ENCODE results near the gene KAT2B. TPM values are rescaled to one million over a fixed set of nuclear protein-coding genes. Genes with fewer than 3 reads are reported as not detected.

KAT2B gene
- total and polyA plus RNA-seq, 4 donors: 7.5 to 58.5 (median 16.3) TPM

GRCh38 chr3:20182206-20182605 is 142.0 kb downstream of the KAT2B start:
- Histone ChIP-seq H3K9me3 (ENCODE audit: control insufficient read depth in 4 of 4, low read length in 3 of 4) (no peaks in the 10 kb centered on the region), H3K4me3 (ENCODE audit: low read depth in 1 of 3, low read length in 3 of 3) (no peak overlapping the region), H3K36me3 (ENCODE audit: control insufficient read depth in 4 of 4, insufficient read depth in 3 of 4, low read depth in 1 of 4, low read length in 3 of 4) (no peaks in the 10 kb centered on the region), H3K27ac (ENCODE audit: low read depth in 1 of 2, low read length in 2 of 2) (no peak overlapping the region), H3K27me3 (ENCODE audit: control insufficient read depth in 4 of 4, insufficient read depth in 4 of 4, low read length in 3 of 4) (no peaks in the 10 kb centered on the region), H3K9ac (ENCODE audit: low read depth in 1 of 2, low read length in 2 of 2) (no peak overlapping the region), H3K4me1 (ENCODE audit: control insufficient read depth in 4 of 4, insufficient read depth in 4 of 4, low read length in 3 of 4) (peaks cover 0 to 13% (median 9%) of the 10 kb centered on the region in 4 donors)
- no peak for DNase-seq (ENCODE audit: low spot score)
- 93% methylated on average over 4 of the region's 4 CpGs for WGBS
- TF ChIP-seq SP1 (IDR thresholded peaks at IDR 0.05) (no peak), GABPA (IDR thresholded peaks at IDR 0.05 in 1 of 2, conservative IDR thresholded peaks at IDR 0.05 in 1 of 2) (no peak), YY1 (IDR thresholded peaks at IDR 0.05) (no peak), ATF3 (IDR thresholded peaks at IDR 0.05) (no peak), REST (IDR thresholded peaks at IDR 0.05) (no peak), CTCF (IDR thresholded peaks at IDR 0.05; ENCODE audit: low read depth, low read length, missing input control) (no peak), MAX (IDR thresholded peaks at IDR 0.05) (no peak), EGR1 (IDR thresholded peaks at IDR 0.05; ENCODE audit: low read depth in 2 of 2) (no peak), FOXA2 (IDR thresholded peaks at IDR 0.05) (no peak), TAF1 (conservative IDR thresholded peaks at IDR 0.05) (no peak), HNF4G (IDR thresholded peaks at IDR 0.05) (no peak), JUND (IDR thresholded peaks at IDR 0.05) (no peak), RXRA (IDR thresholded peaks at IDR 0.05) (no peak), RAD21 (IDR thresholded peaks at IDR 0.05) (no peak), HNF4A (conservative IDR thresholded peaks at IDR 0.05) (no peak), FOXA1 (IDR thresholded peaks at IDR 0.05) (no peak), NR2F2 (IDR thresholded peaks at IDR 0.05) (no peak), ZBTB33 (IDR thresholded peaks at IDR 0.05) (no peak)
